CD4-positive, alpha-beta T cell treated with Interleukin-4 for 1 hour (primary cell): ENCODE data around the gene TBC1D2B.

ENCODE experiments used
- DNase-seq, 2 donors: peaks; one replicate each; pipeline ENCODE4 v3.0.0-alpha.2; 2020 to 2022

TBC1D2B gene

DNA sequence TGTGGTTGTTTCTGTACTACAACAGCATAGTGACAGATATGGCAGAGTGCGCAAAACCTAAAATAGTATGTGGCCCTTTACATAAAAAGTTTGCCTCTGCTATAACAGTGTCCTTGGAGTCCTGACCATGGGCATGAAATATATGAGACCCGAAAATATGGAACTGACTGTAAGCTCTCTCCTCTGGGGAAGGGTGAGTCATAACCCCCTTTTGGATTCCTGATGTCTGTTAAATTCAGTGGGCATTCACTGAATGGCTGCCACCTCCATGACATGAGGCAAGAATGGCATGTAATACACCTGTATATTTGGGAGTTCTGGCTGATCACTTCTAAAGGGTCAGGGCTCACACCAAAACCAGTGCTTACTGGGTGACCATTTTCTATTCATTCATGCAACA lies 6.1 kb downstream of the TBC1D2B start:
- DNase-seq = no peak

DNA sequence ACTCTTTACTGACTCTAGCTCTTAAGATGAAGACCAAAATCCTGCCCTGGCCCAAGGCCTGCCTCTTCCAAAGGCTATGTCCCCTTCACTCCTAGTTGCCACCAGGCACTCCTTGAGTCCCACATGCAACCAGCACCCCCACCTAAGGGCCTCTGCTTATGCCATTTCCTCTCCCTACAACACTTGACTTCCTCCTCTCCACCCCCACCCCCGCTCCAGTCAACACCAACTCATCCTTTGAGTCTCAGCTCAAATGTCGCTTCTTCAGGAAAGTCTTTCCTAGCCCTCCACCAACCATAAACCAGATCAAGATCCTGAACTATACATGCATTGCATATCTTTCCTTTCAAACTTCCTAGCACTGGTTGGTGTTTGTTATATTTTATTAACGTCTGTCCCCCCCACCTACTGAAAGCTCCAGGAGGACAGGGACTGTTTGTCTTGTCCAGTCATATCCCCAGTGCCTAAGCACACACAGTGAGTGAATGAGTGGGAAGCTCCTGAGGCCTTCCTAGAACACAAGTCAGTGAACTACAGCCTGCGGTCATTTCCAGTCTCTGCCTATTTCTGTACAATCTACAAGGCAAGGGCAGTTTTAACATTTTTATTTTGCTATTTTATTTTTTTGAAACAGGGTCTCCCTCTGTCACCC lies 7.3 kb downstream of the TBC1D2B start:
- DNase-seq = peak in 1 of 2 donors; percentile 42

DNA sequence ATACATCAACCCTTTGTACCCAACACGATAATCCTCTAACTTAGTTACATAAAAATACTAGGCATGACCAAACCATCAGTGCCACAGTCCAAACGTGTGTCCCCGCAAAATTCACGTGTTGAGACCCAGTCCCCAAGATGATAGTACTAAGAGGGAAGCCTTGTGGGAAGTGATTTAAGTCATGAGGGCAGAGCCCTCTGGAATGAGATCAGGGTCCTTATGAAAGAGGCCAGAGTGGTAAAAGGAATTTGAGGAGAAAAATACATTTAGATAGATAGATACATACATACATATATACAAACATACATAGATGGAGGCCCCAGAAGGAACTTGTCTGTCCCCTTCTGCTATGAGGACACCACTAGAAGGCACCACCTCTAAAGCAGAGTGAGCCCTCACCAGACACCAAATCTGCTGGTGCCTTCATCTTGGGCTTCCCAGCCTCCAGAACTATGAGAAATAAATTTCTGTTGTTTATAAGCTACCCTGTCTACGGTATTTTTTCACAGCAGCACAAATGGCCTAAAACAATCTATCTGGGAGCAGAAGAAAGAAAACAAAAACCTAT lies 8.0 kb downstream of the TBC1D2B start:
- DNase-seq = no peak

DNA sequence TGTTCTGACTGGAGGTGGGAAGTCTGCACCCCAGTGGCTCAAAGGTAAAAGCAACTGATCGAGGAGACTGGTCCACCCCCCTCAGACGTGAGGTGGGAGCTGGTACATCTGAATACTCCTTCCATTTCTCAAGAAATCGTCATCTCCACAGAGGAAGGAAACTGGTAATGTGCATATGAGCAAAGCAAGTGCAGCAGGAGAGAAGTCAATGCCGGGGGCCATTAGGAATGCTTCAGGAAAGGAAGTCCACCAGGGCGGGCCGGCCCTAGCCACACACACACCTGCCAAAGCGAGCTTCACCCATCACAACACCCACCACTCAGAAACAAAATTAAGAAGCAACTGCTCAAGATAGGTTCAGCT lies 8.5 kb downstream of the TBC1D2B start:
- peak; percentile 45 to 67 for DNase-seq

DNA sequence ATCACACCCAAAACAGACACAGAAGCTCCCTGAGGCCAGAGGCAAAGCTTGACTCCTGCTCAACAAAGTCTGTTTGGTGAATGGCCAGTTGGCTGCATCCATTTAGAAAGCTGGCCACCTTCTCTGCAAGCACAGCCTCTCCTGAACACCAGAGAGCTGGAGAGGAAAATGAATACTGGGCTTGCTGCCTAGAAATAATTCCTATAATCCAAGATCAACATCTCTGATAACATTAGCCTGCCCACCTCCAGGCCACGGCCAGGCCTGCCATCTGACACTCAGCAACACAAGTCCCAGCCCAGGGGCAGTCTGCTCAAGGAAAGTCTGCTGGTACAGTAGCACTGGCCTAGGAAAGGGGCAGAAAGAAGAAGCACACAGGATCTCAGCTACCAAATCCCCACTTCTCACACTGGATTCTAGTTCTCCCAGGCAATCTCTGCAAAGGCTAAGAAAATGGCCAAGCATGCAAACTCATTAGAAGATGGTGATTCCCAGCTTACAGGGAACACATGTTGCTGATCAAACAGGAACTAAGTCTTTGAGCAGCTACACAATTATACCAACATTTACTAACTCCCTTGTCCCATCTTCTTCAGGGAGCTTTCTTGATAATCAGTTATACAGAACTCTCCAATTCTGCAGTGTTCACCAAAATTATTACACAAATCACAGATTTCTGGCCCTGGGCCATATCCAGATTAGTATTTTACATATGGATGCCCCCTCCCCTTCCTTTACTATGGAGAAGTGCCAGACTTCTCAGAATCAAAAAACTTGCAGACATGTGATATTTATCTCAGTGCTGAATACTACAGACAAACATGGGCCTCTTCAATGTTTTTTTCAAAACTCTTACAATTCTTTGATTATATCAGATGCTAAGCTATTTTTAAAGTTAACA lies 9.9 kb downstream of the TBC1D2B start:
- DNase-seq = no peak

DNA sequence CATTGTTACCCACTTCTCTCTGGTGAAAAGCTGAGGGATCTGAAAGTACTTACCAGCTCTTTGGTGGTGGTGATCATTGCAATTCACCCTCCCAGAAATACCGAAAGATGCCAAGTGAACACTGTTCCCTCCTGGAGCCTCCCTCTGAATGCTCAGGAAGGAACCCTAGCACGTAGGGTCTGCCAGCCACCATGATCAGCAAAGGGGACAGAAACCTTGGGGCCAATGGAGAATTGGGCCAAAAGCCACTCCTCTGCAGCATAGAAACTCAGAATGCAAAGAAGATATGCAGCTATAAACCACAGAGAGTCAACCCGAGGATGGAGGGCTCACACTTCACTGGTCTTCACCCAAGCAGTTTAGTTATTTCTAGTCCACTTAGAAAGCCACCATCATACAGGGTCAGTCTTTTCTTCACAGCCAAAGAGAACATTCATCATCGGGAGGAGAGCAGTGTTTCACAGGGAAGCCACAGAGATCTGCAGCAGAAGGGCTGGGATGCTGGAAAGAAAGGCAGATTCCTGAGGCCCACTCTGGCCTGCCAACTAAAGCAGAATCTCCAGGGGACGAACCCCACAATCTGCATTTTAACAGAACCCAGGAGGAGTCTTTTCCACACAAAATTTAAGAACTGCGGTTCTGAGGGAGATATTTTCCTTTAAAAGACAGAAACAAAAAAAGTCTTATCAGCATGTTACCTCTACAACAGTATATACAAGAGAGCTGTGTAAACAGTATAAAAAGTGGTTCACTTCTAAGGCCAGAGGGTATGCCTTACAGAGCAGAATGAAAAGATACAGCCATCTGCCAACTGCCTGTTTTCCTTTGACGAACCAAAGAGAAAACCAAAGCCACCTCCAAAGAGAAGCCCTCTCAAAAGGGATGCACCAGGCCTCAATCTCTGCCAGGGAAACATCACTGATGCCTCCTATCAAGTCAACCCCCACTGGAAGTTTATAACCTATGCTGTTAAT lies 11.3 kb downstream of the TBC1D2B start:
- no peak for DNase-seq

DNA sequence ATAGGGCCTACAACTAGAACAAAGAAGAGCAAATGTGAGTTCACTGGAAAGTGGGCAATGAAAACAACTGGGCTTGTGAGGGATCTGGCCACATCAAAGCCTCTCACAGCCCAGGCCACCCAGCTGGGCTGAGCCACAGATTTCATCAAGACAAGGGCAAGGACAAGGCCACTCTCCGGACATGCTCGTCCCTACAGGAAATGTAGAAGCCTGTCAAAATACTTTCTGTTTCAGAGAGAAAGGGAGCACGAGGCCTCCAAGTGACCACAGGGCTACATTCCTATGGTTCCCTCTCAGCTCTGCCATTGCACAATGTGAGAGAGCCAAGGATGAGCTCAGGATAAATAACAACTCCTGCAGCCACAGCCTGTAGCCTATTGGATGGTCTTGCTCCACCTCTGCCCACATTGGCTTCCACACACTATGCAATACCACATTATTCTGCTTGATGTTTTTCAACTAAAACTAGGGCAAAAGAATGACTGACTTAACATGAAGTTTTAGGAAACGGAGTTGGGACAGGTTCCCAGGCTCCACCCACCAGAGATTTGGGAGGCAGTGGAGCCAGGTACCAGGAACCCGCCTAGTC lies 12.1 kb downstream of the TBC1D2B start:
- DNase-seq = peak in 1 of 2 donors; percentile 45

DNA sequence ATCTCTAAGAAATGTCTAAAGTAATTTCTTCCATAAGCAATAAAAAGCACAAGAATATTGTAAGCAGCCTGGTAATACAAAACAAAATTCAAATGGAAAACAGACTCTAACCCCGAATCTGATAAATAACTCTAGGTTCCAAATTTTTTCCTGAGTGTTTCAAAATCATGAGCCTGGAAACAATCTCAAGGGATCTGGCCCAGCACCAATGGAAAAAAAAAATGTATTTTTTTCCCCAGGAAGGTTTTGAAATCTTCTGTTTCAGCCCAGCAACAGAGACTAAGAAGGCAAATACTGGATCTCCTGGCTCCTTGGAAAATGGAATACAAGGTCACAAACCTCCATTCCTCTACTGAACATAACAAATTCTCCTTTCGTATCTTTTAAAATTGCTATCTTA lies 13.0 kb downstream of the TBC1D2B start:
- DNase-seq = no peak

DNA sequence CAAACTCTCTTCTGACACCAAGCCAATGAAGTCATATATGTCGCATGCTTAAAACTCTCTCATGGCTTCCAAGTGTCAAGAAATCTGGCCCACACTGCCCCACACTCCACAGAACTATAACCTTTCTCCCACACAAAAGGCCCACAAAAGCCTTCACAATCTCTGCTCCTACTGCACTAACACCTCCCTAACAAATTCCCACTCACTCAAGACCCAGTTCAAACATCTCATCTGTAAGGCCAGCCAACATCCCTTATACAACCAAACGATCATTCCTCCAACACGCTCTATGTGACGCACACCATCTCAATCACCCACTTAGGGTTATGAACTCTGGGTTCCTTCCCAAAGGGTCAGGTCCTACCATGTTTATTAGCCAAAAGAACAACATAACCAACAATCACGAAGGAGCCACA lies 13.5 kb downstream of the TBC1D2B start:
- no peak for DNase-seq

DNA sequence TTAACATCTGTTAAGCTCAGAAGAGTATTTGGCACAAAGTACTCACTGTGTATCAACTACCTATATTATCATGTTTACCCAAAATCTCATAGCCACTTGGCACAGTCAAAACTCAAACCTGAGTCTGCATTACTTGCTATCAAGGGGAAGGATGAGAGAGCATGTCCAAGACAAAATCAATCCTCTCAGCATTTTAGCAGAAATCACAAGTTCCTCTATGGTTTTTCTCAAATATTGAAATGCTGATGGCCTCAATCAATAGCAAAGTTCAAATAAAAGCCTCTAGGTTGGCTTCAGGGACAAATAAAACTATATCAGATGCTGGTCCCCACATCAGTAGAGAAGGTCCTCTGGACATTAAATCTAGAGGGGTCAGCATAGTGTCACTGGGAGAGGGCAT lies 14.3 kb downstream of the TBC1D2B start:
- no peak for DNase-seq

DNA sequence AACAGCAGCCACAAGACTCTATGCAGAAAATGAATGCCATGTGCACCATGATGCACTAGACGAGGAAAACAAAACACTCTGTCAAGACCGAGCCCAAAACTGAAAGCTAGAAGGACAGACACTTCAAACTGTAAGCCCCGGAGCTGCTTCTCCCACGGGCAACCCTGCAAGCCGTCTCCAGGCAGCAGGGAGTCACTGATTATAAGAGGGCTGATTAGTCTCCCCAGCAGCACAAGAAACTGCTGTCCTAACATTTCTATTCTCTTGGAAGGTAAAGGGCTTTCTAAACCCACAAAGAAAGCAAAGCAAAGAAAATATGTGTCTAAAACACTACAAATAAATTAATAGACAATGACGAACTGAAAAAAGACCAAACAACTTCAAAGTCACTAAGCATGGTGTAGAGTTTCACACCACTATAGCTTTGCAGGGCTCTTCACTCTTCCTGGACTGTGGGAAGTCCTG lies 15.5 kb downstream of the TBC1D2B start:
- DNase-seq = peak; percentile 39 to 58

DNA sequence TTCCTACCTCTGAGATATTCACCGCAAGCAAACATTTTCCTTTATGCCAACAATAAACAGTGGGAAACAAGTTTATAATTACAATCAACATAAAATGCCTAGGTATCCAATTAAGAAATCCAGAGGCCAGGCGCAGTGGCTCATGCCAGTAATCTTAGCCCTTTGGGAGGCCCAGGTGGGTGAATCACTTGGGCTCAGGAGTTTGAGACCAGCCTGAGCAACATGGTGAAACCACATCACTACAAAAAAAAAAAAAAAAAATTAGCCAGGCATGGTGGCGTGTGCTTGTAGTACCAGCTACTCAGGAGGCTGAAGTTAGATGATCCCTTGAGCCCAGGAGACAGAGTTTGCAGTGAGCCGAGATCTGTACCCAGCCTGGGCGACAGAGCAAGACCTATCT lies 17.3 kb downstream of the TBC1D2B start:
- no peak for DNase-seq

DNA sequence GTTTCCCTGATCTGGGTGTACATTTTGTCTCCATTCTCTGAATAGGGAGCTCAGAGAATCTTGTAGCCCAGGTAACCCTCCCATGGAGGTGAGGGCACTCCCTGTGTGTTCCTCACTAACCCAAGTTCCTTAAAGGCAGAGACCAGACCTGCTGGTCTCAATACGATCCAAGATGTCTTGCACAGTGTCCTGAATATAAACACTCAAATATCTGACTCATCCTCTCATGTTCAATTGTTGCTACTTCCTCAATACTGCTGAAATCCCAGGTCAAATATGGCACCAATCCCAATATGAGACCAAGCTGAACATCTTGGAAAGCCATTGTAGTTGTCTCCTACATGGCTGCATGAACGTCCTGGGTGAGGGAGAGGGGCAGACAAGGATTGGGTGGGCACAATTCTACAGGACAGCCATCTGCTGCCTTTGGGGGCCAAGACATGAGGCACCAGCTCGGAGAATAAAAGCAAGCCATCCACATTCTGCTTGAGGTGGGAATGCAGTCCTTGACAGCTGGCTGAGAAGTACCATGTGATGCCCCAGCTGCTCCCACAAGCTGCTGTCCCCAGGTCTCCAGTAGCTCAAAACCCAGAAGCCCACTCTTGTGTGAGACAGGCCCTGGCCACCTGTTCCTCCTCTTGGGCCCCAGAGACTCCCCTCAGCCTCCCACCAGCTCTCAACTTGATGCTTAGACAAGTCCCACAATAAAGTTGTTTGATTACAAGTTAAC lies 18.2 kb downstream of the TBC1D2B start:
- no peak for DNase-seq

DNA sequence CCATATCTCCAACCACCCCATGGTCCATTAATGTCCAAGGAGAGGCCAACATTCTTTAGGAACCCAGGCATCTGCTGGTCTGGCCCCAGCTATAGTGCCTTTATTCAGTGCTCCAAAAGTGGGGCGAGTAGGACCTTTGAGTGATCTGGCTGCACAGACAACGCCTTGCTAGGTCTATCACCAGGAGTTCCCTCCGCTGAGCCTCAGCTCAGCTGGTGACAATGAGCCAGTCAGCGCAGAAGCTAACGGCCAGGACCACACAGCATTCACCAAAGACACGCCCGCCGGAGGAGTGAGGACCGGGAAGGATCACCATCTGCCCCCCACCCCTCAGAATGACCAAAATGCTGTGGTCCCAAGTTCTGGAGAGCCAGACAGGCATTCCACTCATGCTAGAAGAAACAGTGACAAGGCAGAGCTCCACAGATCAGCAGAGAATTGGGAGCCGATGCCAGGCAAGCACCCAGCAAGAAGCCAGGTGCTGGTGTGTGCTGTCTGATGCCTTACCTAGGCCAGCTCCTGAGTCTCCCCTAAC lies 19.0 kb downstream of the TBC1D2B start:
- no peak for DNase-seq

DNA sequence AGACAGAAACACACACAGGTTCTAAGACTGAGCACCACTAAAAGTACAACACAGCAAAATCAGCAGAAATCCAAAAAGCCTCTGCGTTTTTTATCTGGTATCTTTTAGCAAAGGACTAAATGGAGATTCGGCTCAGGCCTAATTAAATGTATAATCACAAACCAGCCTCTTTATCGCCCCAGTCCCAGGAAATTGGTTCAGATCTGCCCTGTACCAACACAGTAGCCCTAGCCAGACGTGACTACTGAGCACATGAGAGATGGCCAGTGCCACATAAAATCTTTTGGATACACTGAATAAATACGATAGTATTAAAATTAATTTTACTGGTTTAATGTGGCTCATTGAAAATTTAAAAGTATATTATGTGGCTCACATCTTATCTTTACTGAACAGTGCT lies 19.7 kb downstream of the TBC1D2B start:
- no peak for DNase-seq

DNA sequence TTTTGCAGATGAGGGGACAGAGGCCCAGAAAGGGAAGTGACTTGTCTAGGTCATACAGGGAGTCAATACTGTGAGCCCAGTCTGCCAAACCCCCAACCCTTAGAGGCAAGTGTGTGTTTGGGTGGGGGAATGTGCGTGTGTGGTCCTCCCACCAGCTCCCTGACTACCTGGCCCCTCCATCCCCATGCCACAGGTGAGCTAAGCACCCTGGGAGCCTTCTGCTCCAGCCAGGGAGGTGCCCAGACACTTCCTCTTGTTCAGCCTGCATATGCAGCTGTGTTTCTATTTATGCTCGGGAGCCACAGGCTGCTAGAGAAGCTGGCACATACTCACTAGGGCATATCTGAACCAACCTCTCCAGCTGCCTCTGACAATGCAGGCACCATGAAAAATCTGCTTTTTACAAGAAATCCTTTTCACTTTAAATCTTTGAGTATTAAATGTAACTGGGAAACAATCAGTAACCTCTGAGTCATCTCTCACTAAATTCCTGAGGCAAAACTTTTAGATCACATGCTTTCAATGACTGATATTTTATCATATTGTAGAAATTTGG lies 20.7 kb downstream of the TBC1D2B start:
- DNase-seq = peak in 1 of 2 donors; percentile 46

DNA sequence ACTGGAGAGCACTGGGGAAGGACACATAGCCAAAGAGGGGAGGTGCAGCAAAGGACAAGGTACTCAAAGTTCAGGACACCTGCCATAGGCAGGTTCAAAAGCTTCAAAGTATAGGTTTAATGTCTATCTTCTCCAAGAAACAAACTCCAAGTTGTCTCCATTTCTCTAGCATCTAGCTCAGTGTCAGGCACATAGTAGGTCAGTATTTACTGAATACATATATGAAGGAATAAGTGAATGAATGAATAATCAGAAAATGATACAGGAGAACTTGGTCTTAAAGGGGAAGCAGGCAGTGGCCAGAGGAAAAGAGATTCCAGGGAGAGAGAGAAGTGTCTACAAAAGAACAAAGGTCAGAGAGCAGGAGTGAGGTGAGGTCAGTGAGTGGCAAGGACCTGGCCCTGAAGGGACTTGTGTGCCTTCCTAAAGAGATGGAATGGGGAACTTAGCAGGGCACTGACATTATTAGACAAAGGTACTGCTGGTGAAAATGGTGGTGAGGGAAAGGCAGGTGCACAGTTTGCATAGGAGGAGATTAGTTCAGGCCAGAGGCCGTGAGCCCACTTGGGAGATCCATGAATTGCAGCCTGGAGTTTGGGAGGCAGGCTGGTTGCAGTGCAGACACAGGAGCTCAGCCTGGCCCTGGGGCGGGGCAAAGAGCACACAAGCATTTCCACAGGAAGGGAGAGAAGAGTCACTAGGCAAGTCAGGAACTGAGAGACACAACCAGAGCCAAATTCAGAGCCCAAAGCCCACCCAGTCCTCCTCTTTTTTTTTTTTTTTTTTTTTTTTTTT lies 21.4 kb downstream of the TBC1D2B start:
- no peak for DNase-seq

DNA sequence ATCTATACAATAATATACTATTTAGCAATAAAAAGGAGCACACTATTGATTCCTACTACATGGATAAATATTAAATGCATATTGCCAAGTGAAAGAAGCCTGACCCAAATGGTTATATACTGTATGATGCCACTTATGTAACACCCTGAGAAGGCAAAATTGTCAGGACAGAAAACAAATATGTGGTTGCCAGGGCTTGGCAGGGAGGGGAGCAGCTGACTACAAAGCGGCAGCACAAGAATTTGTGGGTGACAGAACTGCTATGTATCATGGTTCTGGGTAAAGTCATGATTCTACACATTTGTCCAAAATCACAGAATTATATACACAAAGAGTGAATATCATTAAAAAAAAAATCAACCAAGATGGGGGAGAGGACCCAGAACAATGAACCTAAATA lies 22.5 kb downstream of the TBC1D2B start:
- DNase-seq = peak; percentile 63 to 73

DNA sequence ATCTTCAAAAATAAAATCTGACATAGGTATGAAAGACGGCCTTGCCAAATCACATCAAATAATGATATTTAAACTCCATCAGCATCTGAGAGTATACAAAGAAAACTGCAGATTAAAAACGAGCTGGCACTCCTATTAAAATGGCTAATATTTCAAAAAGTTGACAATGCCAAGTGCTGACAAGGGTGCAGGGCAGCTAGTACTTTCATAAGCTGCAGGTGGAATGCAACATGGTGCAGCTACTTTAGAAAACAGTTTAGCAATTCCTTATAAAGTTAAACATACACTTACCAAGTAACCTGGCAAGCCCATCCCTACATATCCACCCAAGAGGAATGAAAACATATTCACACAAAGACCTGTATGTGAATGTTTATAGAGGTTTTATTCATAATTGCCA lies 23.0 kb downstream of the TBC1D2B start:
- no peak for DNase-seq

DNA sequence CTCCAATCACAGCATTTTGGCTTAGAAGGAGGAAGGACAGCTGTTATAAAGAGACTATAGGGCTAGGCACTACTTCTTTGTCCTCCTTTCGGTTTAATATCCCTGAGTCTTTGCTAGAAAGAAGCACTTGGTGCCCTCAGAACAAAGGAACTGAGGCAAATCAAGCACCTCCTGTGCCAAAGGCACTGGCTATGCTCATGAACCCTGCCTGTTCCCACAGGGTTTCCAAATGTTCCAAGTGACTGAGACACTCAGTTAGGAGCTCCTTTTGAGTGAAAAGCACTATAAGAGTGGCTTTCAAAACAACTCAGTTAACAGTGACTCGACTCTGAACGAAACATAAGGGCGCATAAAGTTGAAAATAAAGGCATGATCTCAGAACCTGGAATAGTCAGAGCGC lies 25.0 kb downstream of the TBC1D2B start:
- DNase-seq = no peak
